OCI-LY3 (cell line): ENCODE measurements around the gene AGAP1.

Experiments
- EZH2phosphoT487 ChIP-seq: fragments of 200-600 bp; shearing (Covaris generic); IDR thresholded peaks from 2 replicates; pipeline ENCODE4 v1.6.1; 2018; ENCODE audit warnings: antibody characterized with exemption, mixed run types, low read depth
- TF ChIP-seq, protein P1 (sequence below): fragments of 200-600, 300-600 bp; sonication (generic); IDR thresholded peaks from 2 replicates; pipeline ENCODE4 v1.5.1; 2014; ENCODE audit warnings: antibody characterized with exemption, low read length, low read depth

DNA sequence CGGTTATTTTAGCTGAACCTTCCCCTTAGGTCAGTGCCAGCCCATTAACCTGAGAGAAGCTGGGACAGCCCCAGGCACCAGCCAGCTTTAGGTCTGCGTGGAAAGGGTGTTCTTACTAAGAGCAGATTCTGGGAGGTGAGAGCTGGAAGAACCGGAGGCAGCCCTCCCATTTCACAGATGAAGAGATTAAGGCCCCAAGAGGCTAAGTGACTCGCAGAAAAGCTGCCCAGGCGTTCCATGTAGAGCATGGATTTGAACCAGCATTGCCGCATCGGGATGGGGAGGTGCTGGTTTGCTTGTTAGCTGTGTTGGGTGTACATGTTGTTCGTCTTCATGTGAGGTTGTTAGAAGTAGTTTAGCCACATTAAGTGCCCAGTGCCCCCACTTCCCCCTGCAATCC is 203.2 kb downstream of the AGAP1 start:
- TF ChIP-seq, protein P1, sequence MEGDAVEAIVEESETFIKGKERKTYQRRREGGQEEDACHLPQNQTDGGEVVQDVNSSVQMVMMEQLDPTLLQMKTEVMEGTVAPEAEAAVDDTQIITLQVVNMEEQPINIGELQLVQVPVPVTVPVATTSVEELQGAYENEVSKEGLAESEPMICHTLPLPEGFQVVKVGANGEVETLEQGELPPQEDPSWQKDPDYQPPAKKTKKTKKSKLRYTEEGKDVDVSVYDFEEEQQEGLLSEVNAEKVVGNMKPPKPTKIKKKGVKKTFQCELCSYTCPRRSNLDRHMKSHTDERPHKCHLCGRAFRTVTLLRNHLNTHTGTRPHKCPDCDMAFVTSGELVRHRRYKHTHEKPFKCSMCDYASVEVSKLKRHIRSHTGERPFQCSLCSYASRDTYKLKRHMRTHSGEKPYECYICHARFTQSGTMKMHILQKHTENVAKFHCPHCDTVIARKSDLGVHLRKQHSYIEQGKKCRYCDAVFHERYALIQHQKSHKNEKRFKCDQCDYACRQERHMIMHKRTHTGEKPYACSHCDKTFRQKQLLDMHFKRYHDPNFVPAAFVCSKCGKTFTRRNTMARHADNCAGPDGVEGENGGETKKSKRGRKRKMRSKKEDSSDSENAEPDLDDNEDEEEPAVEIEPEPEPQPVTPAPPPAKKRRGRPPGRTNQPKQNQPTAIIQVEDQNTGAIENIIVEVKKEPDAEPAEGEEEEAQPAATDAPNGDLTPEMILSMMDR = no peak
- TF ChIP-seq EZH2phosphoT487 = no peak
